CD8-positive, alpha-beta memory T cell (primary cell): ENCODE results near the gene EMX2. TPM values are rescaled to one million over a fixed set of nuclear protein-coding genes. Genes with fewer than 3 reads are reported as not detected.

Experiments used
- CTCF ChIA-PET: fragments of 350-600 bp; sonication (Branson Sonifier 250); formaldehyde crosslinking; loops from one replicate; lab custom pipeline; 2021; ENCODE audit warnings: antibody characterized with exemption; lab: Charles Lee
- POLR2A ChIA-PET: fragments of 350-600 bp; sonication (Branson Sonifier 250); formaldehyde crosslinking; loops from one replicate; lab custom pipeline; 2021; ENCODE audit warnings: antibody characterized with exemption; lab: Charles Lee
- DNase-seq, 5 donors: peaks; one replicate each; pipeline versions ENCODE4 v3.0.0 to v3.0.0-alpha.2; 2020 to 2022; ENCODE audit warnings: mixed read lengths in 1 of 5
- H3K27ac ChIP-seq: one replicate; pipeline ENCODE4 v1.7.0; 2013; ENCODE audit warnings: low read depth, mild to moderate bottlenecking, low read length, moderate library complexity
- H3K27me3 ChIP-seq: 2 replicates; pipeline ENCODE4 v1.7.0; 2013; ENCODE audit warnings: low read length, mild to moderate bottlenecking; ENCODE audit not compliant: insufficient read depth, poor library complexity, severe bottlenecking
- H3K36me3 ChIP-seq: 2 replicates; pipeline ENCODE4 v1.7.0; 2013; ENCODE audit warnings: mild to moderate bottlenecking, low read length, moderate library complexity; ENCODE audit not compliant: insufficient read depth
- H3K4me1 ChIP-seq: 2 replicates; pipeline ENCODE4 v1.7.0; 2013; ENCODE audit warnings: mild to moderate bottlenecking, low read length, moderate library complexity; ENCODE audit not compliant: insufficient read depth
- H3K4me3 ChIP-seq: 2 replicates; pipeline ENCODE4 v1.7.0; 2013; ENCODE audit warnings: mild to moderate bottlenecking, low read length
- H3K9me3 ChIP-seq: 2 replicates; pipeline ENCODE4 v1.7.0; 2013; ENCODE audit warnings: mild to moderate bottlenecking, low read length
- H3K27ac Mint-ChIP-seq, 8 donors: one replicate each; pipeline ENCODE4 v1.8.0; 2020 to 2021; ENCODE audit warnings: mixed read lengths in 8 of 8, mild to moderate bottlenecking in 6 of 8, inconsistent platforms in 3 of 8, moderate library complexity in 3 of 8
- H3K27me3 Mint-ChIP-seq, 2 donors: one replicate each; pipeline ENCODE4 v1.8.0; 2020 to 2021; ENCODE audit warnings: mixed read lengths in 2 of 2, mild to moderate bottlenecking in 1 of 2, moderate library complexity in 1 of 2
- H3K36me3 Mint-ChIP-seq, 3 donors: one replicate each; pipeline ENCODE4 v1.8.0; 2020 to 2021; ENCODE audit warnings: mixed read lengths in 3 of 3, inconsistent platforms in 1 of 3, mild to moderate bottlenecking in 1 of 3
- H3K4me1 Mint-ChIP-seq, 3 donors: one replicate each; pipeline ENCODE4 v1.8.0; 2020 to 2021; ENCODE audit warnings: mixed read lengths in 3 of 3, inconsistent platforms in 1 of 3, mild to moderate bottlenecking in 1 of 3
- H3K4me3 Mint-ChIP-seq, 7 donors: one replicate each; pipeline ENCODE4 v1.8.0; 2020 to 2021; ENCODE audit warnings: mixed read lengths in 7 of 7, mild to moderate bottlenecking in 6 of 7, moderate library complexity in 4 of 7, inconsistent platforms in 2 of 7
- H3K9me3 Mint-ChIP-seq, 5 donors: one replicate each; pipeline ENCODE4 v1.8.0; 2020 to 2022; ENCODE audit warnings: mixed read lengths in 5 of 5, mild to moderate bottlenecking in 3 of 5, moderate library complexity in 2 of 5, inconsistent platforms in 1 of 5
- polyA plus RNA-seq: library from polyadenylated mRNA; unstranded; fragments of 300-500 nt; fragmentation: Illumina TruSeq; gene quantifications from one replicate; pipeline ENCODE4 v1.2.3, GENCODE V29; 2021
- total RNA-seq, 2 experiments: library from RNA; stranded (reverse); gene quantifications; one replicate each; pipeline ENCODE4 v1.2.3, GENCODE V29; 2021

EMX2 gene
- total and polyA plus RNA-seq, 3 experiments from 2014 or later: not detected

- Histone ChIP-seq H3K9me3 (no peaks in the 10 kb centered on the region), H3K4me3 (no peak overlapping the region), H3K4me1 (no peaks in the 10 kb centered on the region), H3K27me3 (peaks cover 3% of the 10 kb centered on the region), H3K27ac (no peak overlapping the region), H3K36me3 (no peaks in the 10 kb centered on the region)
- Mint-ChIP-seq H3K27ac (no peak overlapping the region), H3K27me3 (peaks cover 2 to 20% of the 10 kb centered on the region in 2 donors), H3K36me3 (no peaks in the 10 kb centered on the region), H3K4me3 (no peak overlapping the region), H3K4me1 (no peaks in the 10 kb centered on the region), H3K9me3 (no peaks in the 10 kb centered on the region)
- CTCF ChIA-PET: no interaction called here
- POLR2A ChIA-PET: no interaction called here
- no peak for DNase-seq
Measured at GRCh38 chr10:117562896-117563737, 20.6 kb downstream of the EMX2 start.

- H3K9me3 ChIP-seq: no peaks in the 10 kb centered on the region
- no peak overlapping the region for H3K27ac Mint-ChIP-seq
- H3K36me3 ChIP-seq: no peaks in the 10 kb centered on the region
- no peaks in the 10 kb centered on the region for H3K4me1 ChIP-seq
- H3K4me1 Mint-ChIP-seq: no peaks in the 10 kb centered on the region
- CTCF ChIA-PET: no interaction called here
- DNase-seq: no peak
- peaks cover 4 to 15% of the 10 kb centered on the region in 2 donors for H3K27me3 Mint-ChIP-seq
- H3K27me3 ChIP-seq: peaks cover 3% of the 10 kb centered on the region
- no peak overlapping the region for H3K4me3 Mint-ChIP-seq
- H3K27ac ChIP-seq: no peak overlapping the region
- H3K4me3 ChIP-seq: no peak overlapping the region
- H3K36me3 Mint-ChIP-seq: no peaks in the 10 kb centered on the region
- POLR2A ChIA-PET: no interaction called here
- H3K9me3 Mint-ChIP-seq: no peaks in the 10 kb centered on the region
Measured at GRCh38 chr10:117563780-117564179, 21.2 kb downstream of the EMX2 start.

GRCh38 chr10:117565068-117565467, 22.5 kb downstream of the EMX2 start:
- Mint-ChIP-seq H3K36me3 (no peaks in the 10 kb centered on the region), H3K27ac (peak overlapping the region in 1 of 8 donors; percentile 58), H3K4me1 (no peaks in the 10 kb centered on the region), H3K4me3 (no peak overlapping the region), H3K9me3 (no peaks in the 10 kb centered on the region), H3K27me3 (peaks cover 4 to 12% of the 10 kb centered on the region in 2 donors)
- no peak overlapping the region for H3K4me3 ChIP-seq
- no peak for DNase-seq
- no peaks in the 10 kb centered on the region for H3K36me3 ChIP-seq
- no peaks in the 10 kb centered on the region for H3K9me3 ChIP-seq
- H3K4me1 ChIP-seq: no peaks in the 10 kb centered on the region
- no peaks in the 10 kb centered on the region for H3K27me3 ChIP-seq
- no peak overlapping the region for H3K27ac ChIP-seq
- CTCF ChIA-PET: no interaction called here
- POLR2A ChIA-PET: no interaction called here

GRCh38 chr10:117568334-117568733, 25.8 kb downstream of the EMX2 start:
- no peaks in the 10 kb centered on the region for H3K9me3 ChIP-seq

GRCh38 chr10:117569610-117570390, 27.3 kb downstream of the EMX2 start:
- no peak overlapping the region for H3K4me3 Mint-ChIP-seq
- Histone ChIP-seq H3K4me3 (no peak overlapping the region), H3K27me3 (no peaks in the 10 kb centered on the region), H3K27ac (no peak overlapping the region), H3K9me3 (no peaks in the 10 kb centered on the region), H3K36me3 (no peaks in the 10 kb centered on the region), H3K4me1 (no peaks in the 10 kb centered on the region)
- DNase-seq: no peak
- CTCF ChIA-PET: no interaction called here
- no peaks in the 10 kb centered on the region for H3K9me3 Mint-ChIP-seq
- H3K4me1 Mint-ChIP-seq: no peaks in the 10 kb centered on the region
- no peak overlapping the region for H3K27ac Mint-ChIP-seq
- H3K27me3 Mint-ChIP-seq: peaks cover 6 to 26% of the 10 kb centered on the region in 2 donors
- POLR2A ChIA-PET: no interaction called here
- H3K36me3 Mint-ChIP-seq: no peaks in the 10 kb centered on the region

More at GRCh38 chr10:117568334-117568733, 25.8 kb downstream of the EMX2 start:
- H3K27me3 Mint-ChIP-seq: peaks cover 4 to 23% of the 10 kb centered on the region in 2 donors
- no peak overlapping the region for H3K4me3 Mint-ChIP-seq
- Histone ChIP-seq H3K36me3 (no peaks in the 10 kb centered on the region), H3K27me3 (no peaks in the 10 kb centered on the region), H3K4me3 (no peak overlapping the region), H3K4me1 (no peaks in the 10 kb centered on the region), H3K27ac (no peak overlapping the region)
- H3K27ac Mint-ChIP-seq: no peak overlapping the region
- POLR2A ChIA-PET: no interaction called here
- H3K36me3 Mint-ChIP-seq: no peaks in the 10 kb centered on the region
- no peaks in the 10 kb centered on the region for H3K9me3 Mint-ChIP-seq
- CTCF ChIA-PET: no interaction called here
- DNase-seq: no peak
- no peaks in the 10 kb centered on the region for H3K4me1 Mint-ChIP-seq

- DNase-seq: no peak
- Histone ChIP-seq H3K4me3 (no peak overlapping the region), H3K36me3 (no peaks in the 10 kb centered on the region), H3K4me1 (no peaks in the 10 kb centered on the region), H3K27ac (no peak overlapping the region), H3K27me3 (no peaks in the 10 kb centered on the region), H3K9me3 (no peaks in the 10 kb centered on the region)
- no peak overlapping the region for H3K4me3 Mint-ChIP-seq
- no peak overlapping the region for H3K27ac Mint-ChIP-seq
- CTCF ChIA-PET: no interaction called here
- H3K4me1 Mint-ChIP-seq: no peaks in the 10 kb centered on the region
- H3K27me3 Mint-ChIP-seq: peaks cover 6 to 26% of the 10 kb centered on the region in 2 donors
- H3K36me3 Mint-ChIP-seq: no peaks in the 10 kb centered on the region
- POLR2A ChIA-PET: no interaction called here
- H3K9me3 Mint-ChIP-seq: no peaks in the 10 kb centered on the region
Measured at GRCh38 chr10:117570880-117571279, 28.3 kb downstream of the EMX2 start.

GRCh38 chr10:117574498-117575146, 32.1 kb downstream of the EMX2 start:
- DNase-seq: no peak
- Histone ChIP-seq H3K27ac (no peak overlapping the region), H3K4me3 (no peak overlapping the region), H3K4me1 (no peaks in the 10 kb centered on the region), H3K36me3 (no peaks in the 10 kb centered on the region), H3K27me3 (no peaks in the 10 kb centered on the region), H3K9me3 (no peaks in the 10 kb centered on the region)
- Mint-ChIP-seq H3K9me3 (no peaks in the 10 kb centered on the region), H3K27ac (no peak overlapping the region), H3K36me3 (no peaks in the 10 kb centered on the region), H3K27me3 (peaks cover 6 to 23% of the 10 kb centered on the region in 2 donors), H3K4me3 (no peak overlapping the region), H3K4me1 (no peaks in the 10 kb centered on the region)
- ChIA-PET POLR2A (no interaction called here), CTCF (no interaction called here)

- Histone ChIP-seq H3K4me3 (no peak overlapping the region), H3K36me3 (no peaks in the 10 kb centered on the region), H3K27ac (no peak overlapping the region), H3K9me3 (no peaks in the 10 kb centered on the region), H3K4me1 (no peaks in the 10 kb centered on the region), H3K27me3 (no peaks in the 10 kb centered on the region)
- no peak overlapping the region for H3K4me3 Mint-ChIP-seq
- no peak for DNase-seq
- H3K4me1 Mint-ChIP-seq: no peaks in the 10 kb centered on the region
- no peak overlapping the region for H3K27ac Mint-ChIP-seq
- H3K36me3 Mint-ChIP-seq: no peaks in the 10 kb centered on the region
- POLR2A ChIA-PET: no interaction called here
- CTCF ChIA-PET: no interaction called here
- H3K27me3 Mint-ChIP-seq: peaks cover 11 to 13% of the 10 kb centered on the region in 2 donors
- no peaks in the 10 kb centered on the region for H3K9me3 Mint-ChIP-seq
Measured at GRCh38 chr10:117578490-117578889, 35.9 kb downstream of the EMX2 start.
